ENCODE data around the gene PRR20D. TPM values are rescaled to one million over a fixed set of nuclear protein-coding genes. Genes with fewer than 3 reads are reported as not detected.

PRR20D gene
- polyA plus RNA-seq, 3 donors from 2014 or later: not detected

- peaks cover 0 to 2% (median 0%) of the 10 kb centered on the region in 3 donors for H3K27me3 Mint-ChIP-seq (ENCODE audit: low read depth in 3 of 3)
- no peak overlapping the region for H3K27ac Mint-ChIP-seq
- H3K4me3 Mint-ChIP-seq: no peak overlapping the region
- no peaks in the 10 kb centered on the region for H3K4me1 Mint-ChIP-seq
- DNase-seq: no peak
- peaks cover 0 to 2% (median 0%) of the 10 kb centered on the region in 3 donors for H3K36me3 Mint-ChIP-seq
- H3K9me3 Mint-ChIP-seq: peaks cover 12 to 40% (median 21%) of the 10 kb centered on the region in 6 donors
These were observed 52.6 kb downstream of the PRR20D start for GRCh38 chr13:57212989-57213388.

Other genes starting within 250 kb of the PRR20D start
- not detected for gene PRR20A, start 19.7 kb upstream of the PRR20D start, polyA plus RNA-seq
- gene PRR20B, start 13.1 kb upstream of the PRR20D start, polyA plus RNA-seq: not detected
- gene PRR20C, start 6.6 kb upstream of the PRR20D start, polyA plus RNA-seq: not detected
- not detected for gene PRR20E, start 6.6 kb downstream of the PRR20D start, polyA plus RNA-seq

Measured in immature natural killer cell (primary cell).